HepG2 (cell line): ENCODE data around the gene PNMA3. TPM values are rescaled to one million over a fixed set of nuclear protein-coding genes. Genes with fewer than 3 reads are reported as not detected.

Source experiments
- AHR ChIP-seq: IDR thresholded peaks from 2 replicates; pipeline ENCODE4 v1.6.1; 2018; ENCODE audit warnings: missing genetic modification reagents, missing compliant biosample characterization
- BRCA1 ChIP-seq: sonication (generic); formaldehyde crosslinking; IDR thresholded peaks from 2 replicates; pipeline ENCODE4 v1.4.0; 2020; ENCODE audit warnings: missing genetic modification reagents
- CC2D1A ChIP-seq: sonication (generic); formaldehyde crosslinking; IDR thresholded peaks from 2 replicates; pipeline ENCODE4 v1.8.1; 2023; ENCODE audit warnings: mild to moderate bottlenecking, missing genetic modification reagents
- CCAR2 ChIP-seq: fragments of 200-400 bp; formaldehyde crosslinking; optimal IDR thresholded peaks from 2 replicates; pipeline ENCODE3; 2018; ENCODE audit warnings: low read depth, mild to moderate bottlenecking, low read length, moderate library complexity
- FOSL1 ChIP-seq: sonication (generic); formaldehyde crosslinking; IDR thresholded peaks from 2 replicates; pipeline ENCODE4 v1.9.0; 2021; ENCODE audit warnings: missing genetic modification reagents, borderline replicate concordance
- HIVEP1 ChIP-seq: sonication (generic); formaldehyde crosslinking; IDR thresholded peaks from 2 replicates; pipeline ENCODE4 v1.4.0; 2020; ENCODE audit warnings: mild to moderate bottlenecking, missing genetic modification reagents
- HMG20B ChIP-seq: conservative IDR thresholded peaks from 2 replicates; pipeline ENCODE4 v1.6.1; 2016; ENCODE audit warnings: missing genetic modification reagents, missing compliant biosample characterization
- HOXA3 ChIP-seq: sonication (generic); formaldehyde crosslinking; IDR thresholded peaks from 2 replicates; pipeline ENCODE4 v1.5.0; 2020; ENCODE audit warnings: missing genetic modification reagents
- MBNL3 ChIP-seq: fragments of 250-450 bp; sonication (Bioruptor Pico); conservative IDR thresholded peaks from 2 replicates; pipeline ENCODE4 v1.8.0; 2022; ENCODE audit warnings: mild to moderate bottlenecking, inconsistent platforms
- NFRKB ChIP-seq: fragments of 450-650 bp; IDR thresholded peaks from 2 replicates; pipeline ENCODE4 v1.6.1; 2017
- POLR2AphosphoS2 ChIP-seq: IDR thresholded peaks from 2 replicates; pipeline ENCODE4 v1.6.1; 2011; ENCODE audit warnings: low read depth, low read length, improper control_type of control experiment
- RARA ChIP-seq: IDR thresholded peaks from 2 replicates; pipeline ENCODE4 v1.6.1; 2016; ENCODE audit warnings: missing genetic modification reagents, missing compliant biosample characterization
- RFX5 ChIP-seq: IDR thresholded peaks from 2 replicates; pipeline ENCODE4 v1.6.1; 2011; ENCODE audit warnings: low read depth, low read length, improper control_type of control experiment
- SOX6 ChIP-seq, 2 experiments: fragments of 450-650 bp in 1 of 2; sonication (generic) in 1 of 2; formaldehyde crosslinking in 1 of 2; IDR thresholded peaks; 2 replicates each; pipeline versions ENCODE4 v1.4.0 to v1.6.1; 2017 to 2020; ENCODE audit warnings: antibody characterized with exemption in 1 of 2, mild to moderate bottlenecking in 1 of 2, missing genetic modification reagents in 1 of 2
- SRSF9 ChIP-seq: fragments of 200-400 bp; formaldehyde crosslinking; IDR thresholded peaks from 2 replicates; pipeline ENCODE4 v1.6.1; 2018; ENCODE audit warnings: borderline replicate concordance, mild to moderate bottlenecking, low read depth, low read length; ENCODE audit not compliant: insufficient read depth, poor library complexity, severe bottlenecking
- TSC22D2 ChIP-seq: sonication (generic); formaldehyde crosslinking; IDR thresholded peaks from 2 replicates; pipeline ENCODE4 v1.5.1; 2020; ENCODE audit warnings: missing genetic modification reagents, mild to moderate bottlenecking, borderline replicate concordance
- ZC3H13 ChIP-seq: sonication (generic); formaldehyde crosslinking; IDR thresholded peaks from 2 replicates; pipeline ENCODE4 v1.8.1; 2023; ENCODE audit warnings: mild to moderate bottlenecking, missing genetic modification reagents, moderate library complexity
- ZFP82 ChIP-seq: sonication (generic); formaldehyde crosslinking; IDR thresholded peaks from 2 replicates; pipeline ENCODE4 v1.5.1; 2020; ENCODE audit warnings: mild to moderate bottlenecking, missing genetic modification reagents, borderline replicate concordance
- ZNF235 ChIP-seq: sonication (generic); formaldehyde crosslinking; IDR thresholded peaks from 2 replicates; pipeline ENCODE4 v1.8.1; 2023; ENCODE audit warnings: mild to moderate bottlenecking, missing genetic modification reagents, borderline replicate concordance
- ZNF24 ChIP-seq: fragments of 450-650 bp; IDR thresholded peaks from 2 replicates; pipeline ENCODE4 v1.6.1; 2017; ENCODE audit warnings: antibody characterized with exemption, mild to moderate bottlenecking
- ZNF251 ChIP-seq: sonication (generic); formaldehyde crosslinking; IDR thresholded peaks from 2 replicates; pipeline ENCODE4 v1.9.0; 2021; ENCODE audit warnings: mild to moderate bottlenecking, missing genetic modification reagents
- ZNF253 ChIP-seq: sonication (generic); formaldehyde crosslinking; IDR thresholded peaks from 2 replicates; pipeline ENCODE4 v1.8.0; 2022; ENCODE audit warnings: mild to moderate bottlenecking, missing genetic modification reagents, borderline replicate concordance
- ZNF614 ChIP-seq: IDR thresholded peaks from 2 replicates; pipeline ENCODE4 v1.6.1; 2018; ENCODE audit warnings: missing biosample characterization, missing genetic modification reagents, inconsistent platforms, borderline replicate concordance
- ZNF678 ChIP-seq: sonication (generic); formaldehyde crosslinking; IDR thresholded peaks from 2 replicates; pipeline ENCODE4 v1.4.0; 2020; ENCODE audit warnings: mild to moderate bottlenecking, missing genetic modification reagents
- ZNF761 ChIP-seq: sonication (generic); formaldehyde crosslinking; conservative IDR thresholded peaks from 2 replicates; pipeline ENCODE4 v1.4.0; 2020; ENCODE audit warnings: mild to moderate bottlenecking, missing genetic modification reagents
- ZNF788 ChIP-seq: sonication (generic); formaldehyde crosslinking; IDR thresholded peaks from 2 replicates; pipeline ENCODE4 v1.5.0; 2020; ENCODE audit warnings: mild to moderate bottlenecking, missing genetic modification reagents, borderline replicate concordance
- polyA plus RNA-seq, 8 experiments: library from polyadenylated mRNA; depleted of rRNA in 3 of 8; stranded (reverse) in 7 of 8; unstranded in 1 of 8; fragments of >200 nt; fragmentation: Illumina TruSeq in 4 of 8; extraction: Trizol in 4 of 8; gene quantifications; 2 replicates each; pipeline versions ENCODE4 v1.2.1 to v1.2.3, GENCODE V29; 2011 to 2016; ENCODE audit warnings: low read depth in 4 of 8, missing spikeins in 1 of 8, mixed read lengths in 1 of 8; ENCODE audit not compliant: insufficient read depth in 1 of 8
- total RNA-seq, 5 experiments: library from RNA; depleted of rRNA; stranded (reverse); fragments of >200 nt; fragmentation: Illumina TruSeq; extraction: Trizol; gene quantifications; 2 replicates each; pipeline ENCODE4 v1.2.3, GENCODE V29; 2016; ENCODE audit warnings: low read depth in 1 of 5
- TF ChIP-seq, protein P1 (sequence below): sonication (generic); formaldehyde crosslinking; IDR thresholded peaks from 2 replicates; pipeline ENCODE4 v1.5.0; 2020; ENCODE audit warnings: mild to moderate bottlenecking, missing genetic modification reagents
- TF ChIP-seq, protein P2 (sequence below): sonication (generic); formaldehyde crosslinking; IDR thresholded peaks from 2 replicates; pipeline ENCODE4 v1.4.0; 2020; ENCODE audit warnings: mild to moderate bottlenecking, missing genetic modification reagents, borderline replicate concordance

The PNMA3 gene
- total and polyA plus RNA-seq, 2 of the 13 experiments (the other 11 are each of a cell fraction or from before 2014, with no cell fraction given) = not detected

GRCh38 chrX:153102418-153102817 lies 46.1 kb downstream of the PNMA3 start (continued):
- TF ChIP-seq, protein P1, sequence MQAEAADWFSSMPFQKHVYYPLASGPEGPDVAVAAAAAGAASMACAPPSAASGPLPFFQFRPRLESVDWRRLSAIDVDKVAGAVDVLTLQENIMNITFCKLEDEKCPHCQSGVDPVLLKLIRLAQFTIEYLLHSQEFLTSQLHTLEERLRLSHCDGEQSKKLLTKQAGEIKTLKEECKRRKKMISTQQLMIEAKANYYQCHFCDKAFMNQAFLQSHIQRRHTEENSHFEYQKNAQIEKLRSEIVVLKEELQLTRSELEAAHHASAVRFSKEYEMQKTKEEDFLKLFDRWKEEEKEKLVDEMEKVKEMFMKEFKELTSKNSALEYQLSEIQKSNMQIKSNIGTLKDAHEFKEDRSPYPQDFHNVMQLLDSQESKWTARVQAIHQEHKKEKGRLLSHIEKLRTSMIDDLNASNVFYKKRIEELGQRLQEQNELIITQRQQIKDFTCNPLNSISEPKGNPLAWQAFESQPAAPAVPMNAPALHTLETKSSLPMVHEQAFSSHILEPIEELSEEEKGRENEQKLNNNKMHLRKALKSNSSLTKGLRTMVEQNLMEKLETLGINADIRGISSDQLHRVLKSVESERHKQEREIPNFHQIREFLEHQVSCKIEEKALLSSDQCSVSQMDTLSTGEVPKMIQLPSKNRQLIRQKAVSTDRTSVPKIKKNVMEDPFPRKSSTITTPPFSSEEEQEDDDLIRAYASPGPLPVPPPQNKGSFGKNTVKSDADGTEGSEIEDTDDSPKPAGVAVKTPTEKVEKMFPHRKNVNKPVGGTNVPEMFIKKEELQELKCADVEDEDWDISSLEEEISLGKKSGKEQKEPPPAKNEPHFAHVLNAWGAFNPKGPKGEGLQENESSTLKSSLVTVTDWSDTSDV (CRISPR knock-in tag) = no peak
- TF ChIP-seq ZNF761 (CRISPR knock-in tag) (no peak), ZC3H13 (CRISPR knock-in tag) (no peak), AHR (no peak), ZNF253 (CRISPR knock-in tag) (no peak), SRSF9 (no peak), ZNF235 (CRISPR knock-in tag) (no peak), NFRKB (no peak), HMG20B (no peak), CCAR2 (no peak), TSC22D2 (CRISPR knock-in tag) (no peak), SOX6 (IDR thresholded peaks at IDR 0.05) (no peak), SOX6 (CRISPR knock-in tag; IDR thresholded peaks at IDR 0.05) (peak; percentile 87), ZNF788 (CRISPR knock-in tag) (no peak), ZNF251 (CRISPR knock-in tag) (no peak), MBNL3 (CRISPR knock-in tag) (no peak), POLR2AphosphoS2 (no peak), RFX5 (no peak), CC2D1A (CRISPR knock-in tag) (no peak), ZNF678 (CRISPR knock-in tag) (no peak), ZNF24 (no peak), BRCA1 (no peak), HIVEP1 (CRISPR knock-in tag) (no peak), FOSL1 (CRISPR knock-in tag) (no peak), RARA (CRISPR knock-in tag) (peak; percentile 84), ZNF614 (no peak; the same call in 1 of the 2 replicates), ZFP82 (no peak), HOXA3 (CRISPR knock-in tag) (no peak)
- TF ChIP-seq, protein P2, sequence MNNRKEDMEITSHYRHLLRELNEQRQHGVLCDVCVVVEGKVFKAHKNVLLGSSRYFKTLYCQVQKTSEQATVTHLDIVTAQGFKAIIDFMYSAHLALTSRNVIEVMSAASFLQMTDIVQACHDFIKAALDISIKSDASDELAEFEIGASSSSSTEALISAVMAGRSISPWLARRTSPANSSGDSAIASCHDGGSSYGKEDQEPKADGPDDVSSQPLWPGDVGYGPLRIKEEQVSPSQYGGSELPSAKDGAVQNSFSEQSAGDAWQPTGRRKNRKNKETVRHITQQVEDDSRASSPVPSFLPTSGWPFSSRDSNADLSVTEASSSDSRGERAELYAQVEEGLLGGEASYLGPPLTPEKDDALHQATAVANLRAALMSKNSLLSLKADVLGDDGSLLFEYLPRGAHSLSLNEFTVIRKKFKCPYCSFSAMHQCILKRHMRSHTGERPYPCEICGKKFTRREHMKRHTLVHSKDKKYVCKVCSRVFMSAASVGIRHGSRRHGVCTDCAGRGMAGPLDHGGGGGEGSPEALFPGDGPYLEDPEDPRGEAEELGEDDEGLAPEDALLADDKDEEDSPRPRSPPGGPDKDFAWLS (CRISPR knock-in tag) = no peak
